NCI-H2081 treated with DMSO at 0.1 percent for 48 hours (cell line): ENCODE results near the gene STRADA.

Experiments
- DNase-seq: peaks from one replicate; lab custom pipeline; 2025; lab: John Stamatoyannopoulos, UW

STRADA gene

DNA sequence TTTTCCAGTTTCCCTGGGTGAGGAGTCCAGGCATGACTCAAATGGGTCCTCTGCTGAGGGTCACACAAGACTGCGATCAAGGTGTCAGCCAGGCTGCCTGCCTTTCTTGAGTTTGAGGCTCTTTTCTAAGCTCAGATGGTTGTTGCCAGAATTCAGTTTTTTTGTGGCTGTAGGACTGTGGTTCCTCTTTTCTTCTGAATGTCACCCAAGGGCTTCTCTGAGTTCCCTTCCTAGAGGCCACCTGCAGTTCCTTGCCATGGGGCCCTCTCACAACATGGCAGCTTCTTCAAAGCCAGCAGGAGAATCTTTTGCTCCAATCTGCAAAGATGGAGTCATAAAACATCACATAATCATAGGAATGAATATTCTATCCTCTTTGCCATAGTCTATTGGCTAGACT, 59.2 kb downstream of the STRADA start:
- no peak for DNase-seq

DNA sequence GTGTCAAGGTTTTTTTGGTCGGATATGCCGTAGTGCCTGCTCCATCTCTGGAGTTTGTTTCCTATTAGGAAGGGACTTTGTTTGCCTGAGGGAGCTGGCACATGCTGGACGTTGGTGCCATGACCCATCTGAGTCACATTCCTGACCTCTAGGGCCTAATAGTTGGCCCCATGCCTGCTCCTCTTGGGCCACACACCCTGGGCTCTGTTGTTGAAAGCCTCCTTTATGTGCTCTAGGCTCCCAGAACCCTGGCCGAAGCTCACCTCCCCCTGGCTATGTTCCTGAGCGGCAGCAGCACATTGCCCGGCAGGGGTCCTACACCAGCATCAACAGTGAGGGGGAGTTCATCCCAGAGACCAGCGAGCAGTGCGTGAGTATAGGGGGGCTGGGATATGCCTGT, 60.1 kb downstream of the STRADA start:
- DNase-seq = no peak

DNA sequence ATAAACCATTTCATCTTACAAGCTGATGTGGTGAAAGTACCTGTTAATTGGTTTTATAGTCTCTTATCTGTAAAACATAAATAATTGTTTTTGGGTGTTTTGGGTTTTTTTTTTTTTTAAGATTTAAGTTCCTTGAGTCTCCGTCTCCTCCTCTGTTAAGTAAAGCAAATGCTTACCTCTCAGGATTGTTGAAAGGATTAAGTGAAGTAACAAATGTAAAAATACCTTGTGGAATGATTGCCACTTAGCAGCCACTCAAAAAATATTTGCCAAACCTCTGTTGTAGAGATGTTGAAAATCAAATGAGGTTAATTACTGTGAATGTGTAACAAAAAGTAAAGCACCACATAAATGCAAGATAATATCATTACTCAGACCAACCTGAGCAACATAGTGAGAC, 60.9 kb downstream of the STRADA start:
- no peak for DNase-seq

DNA sequence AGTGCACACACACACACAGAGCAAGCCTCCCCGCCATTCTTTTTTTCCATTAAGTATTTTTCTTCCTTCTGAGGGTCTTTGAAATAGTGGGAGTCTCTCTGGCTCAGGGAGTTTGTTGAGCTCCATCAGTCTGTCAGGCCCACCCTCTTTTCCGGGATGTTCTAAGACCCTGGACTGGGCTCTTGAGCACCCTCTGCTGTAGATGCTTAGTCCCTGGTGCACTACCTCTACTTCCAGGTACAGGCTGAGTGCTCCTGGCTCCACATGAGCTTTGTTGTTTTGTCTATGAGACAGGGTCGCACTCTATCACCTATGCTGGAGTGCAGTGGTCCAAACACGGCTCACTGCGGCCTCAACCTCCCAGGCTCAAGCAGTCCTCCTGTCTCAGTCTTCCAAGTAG, 62.4 kb downstream of the STRADA start:
- no peak for DNase-seq

DNA sequence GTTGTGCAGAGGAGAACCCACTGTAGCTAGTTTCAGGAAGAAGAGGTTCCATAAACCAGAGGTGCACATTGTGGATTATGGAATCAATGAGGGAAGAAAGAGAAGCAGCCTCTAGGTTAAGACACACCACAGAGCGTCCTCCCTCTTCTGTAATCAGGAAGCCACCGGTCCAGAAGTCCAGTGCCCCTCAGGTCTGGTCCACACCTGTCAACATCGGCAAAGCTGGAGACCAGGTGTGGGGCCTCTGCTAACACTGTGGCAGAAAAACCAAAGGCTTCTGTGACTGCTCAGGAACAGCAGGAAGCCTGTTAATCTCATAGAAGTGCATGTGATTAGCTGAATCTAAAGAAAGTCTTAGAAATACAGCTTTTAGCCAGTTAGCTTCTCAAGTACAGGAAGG, 65.0 kb downstream of the STRADA start:
- DNase-seq = no peak

DNA sequence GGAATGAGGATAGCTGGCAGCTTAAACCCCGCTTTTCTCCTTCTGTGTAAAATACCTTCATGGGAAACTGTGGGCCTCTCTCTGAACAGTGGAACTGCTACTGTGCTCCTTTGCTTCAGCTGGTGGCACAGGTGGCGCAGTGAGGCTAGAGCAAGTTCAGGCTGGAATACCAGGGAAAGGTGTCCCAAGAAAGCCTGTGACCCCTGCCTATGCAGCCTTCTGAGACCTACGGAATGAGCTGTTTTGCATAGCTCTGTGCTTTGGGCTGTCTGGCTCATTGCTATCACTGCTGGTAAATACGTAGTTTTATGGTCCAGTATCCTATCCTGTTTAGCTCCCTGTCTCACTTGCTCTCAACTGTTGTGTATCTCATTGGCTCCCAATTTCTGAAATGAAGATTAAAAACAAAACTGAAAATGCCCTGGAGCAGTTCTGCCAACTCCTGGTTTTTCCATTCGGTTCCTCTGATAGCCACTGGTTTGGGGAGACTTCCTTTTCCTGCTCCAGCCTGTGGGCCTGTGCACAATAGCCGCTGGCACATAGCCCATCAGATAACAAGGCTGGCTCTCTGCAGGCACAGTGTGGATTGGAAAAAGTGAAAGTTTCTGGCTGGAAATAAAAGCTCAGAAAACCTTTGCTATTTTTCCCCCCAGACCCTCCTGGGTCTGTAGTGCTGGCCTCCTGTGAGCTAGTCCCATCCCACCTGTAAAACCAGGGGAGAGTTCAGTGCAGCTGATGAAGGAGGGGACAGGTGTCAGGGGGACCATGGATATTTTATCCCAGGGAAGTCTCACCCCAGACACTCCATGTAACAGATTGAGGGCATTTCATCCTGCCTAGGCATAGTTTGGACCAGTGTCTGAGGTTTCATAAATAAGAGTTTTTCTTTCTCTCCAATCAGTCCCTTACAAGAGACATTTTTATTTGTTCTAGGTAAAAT, 65.7 kb downstream of the STRADA start:
- peak; percentile 38 for DNase-seq

DNA sequence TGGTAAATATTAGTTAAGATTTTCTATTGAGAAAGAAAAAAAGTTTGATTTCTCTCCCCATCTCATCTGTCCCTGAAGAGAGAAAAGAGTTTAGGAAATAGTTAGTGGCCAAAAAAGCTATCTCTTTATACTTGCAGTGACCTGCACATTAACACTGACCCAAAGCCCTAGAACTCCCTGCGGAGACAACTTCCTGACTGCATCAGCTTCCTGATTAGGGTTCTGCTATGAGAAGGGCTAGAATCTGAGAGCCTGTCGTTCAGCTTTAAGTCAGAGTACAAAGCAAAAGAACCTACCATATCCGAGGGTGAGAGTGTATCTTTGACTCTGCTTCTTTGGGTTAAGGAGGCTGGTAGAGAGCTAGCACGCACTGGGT, 66.4 kb downstream of the STRADA start:
- DNase-seq = no peak

DNA sequence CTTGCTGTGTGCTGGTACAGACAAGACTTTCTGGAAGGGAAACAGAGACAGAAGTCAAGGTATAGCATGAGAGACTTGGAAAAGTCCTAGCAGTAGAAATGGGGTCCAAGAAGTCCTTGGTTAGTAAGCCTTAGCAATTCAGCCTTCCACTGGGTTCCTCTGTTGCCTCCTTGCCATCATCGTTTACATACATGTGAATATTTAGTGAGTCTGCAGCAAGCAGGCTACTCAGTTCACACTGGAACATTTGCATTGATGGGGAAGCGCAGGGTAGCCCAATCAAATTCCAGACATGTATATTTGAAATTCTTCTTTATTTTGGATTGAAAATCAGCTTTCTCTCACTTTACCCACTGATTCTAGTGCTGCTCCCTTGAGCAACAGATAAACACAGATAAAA, 68.7 kb downstream of the STRADA start:
- no peak for DNase-seq

DNA sequence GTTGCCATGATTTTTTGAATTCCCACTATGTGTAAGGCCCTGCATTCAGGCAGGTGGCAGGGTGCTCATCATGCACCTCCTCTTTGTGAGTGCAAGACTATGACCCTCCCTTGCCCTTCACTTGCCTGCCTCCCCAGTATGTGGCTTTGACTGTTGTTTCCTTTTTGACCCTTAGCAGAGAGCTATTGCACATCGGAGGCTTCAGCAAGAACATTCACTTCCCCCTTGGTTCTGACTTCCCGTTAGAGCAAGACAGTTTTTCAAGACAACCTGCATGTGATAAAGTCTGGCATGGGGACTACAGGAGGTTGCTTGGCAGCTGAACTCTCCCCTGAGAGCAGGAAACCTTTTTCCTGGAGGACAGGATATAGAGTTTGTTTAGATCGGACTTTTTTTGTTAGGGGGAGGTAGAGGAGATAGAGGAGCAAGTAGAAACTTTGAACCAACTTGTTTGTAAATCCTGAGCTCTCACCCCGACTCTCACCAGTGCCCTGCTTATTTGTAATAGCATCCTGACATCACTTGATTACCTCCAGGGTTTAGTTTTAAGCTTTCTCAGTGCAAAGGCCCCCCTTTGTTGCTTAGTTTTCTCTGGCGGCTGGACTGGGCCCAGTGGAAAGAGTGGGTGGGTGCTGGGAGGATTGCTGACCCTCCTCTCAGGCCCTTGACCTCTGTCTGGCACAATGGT, 75.9 kb downstream of the STRADA start:
- DNase-seq = no peak

DNA sequence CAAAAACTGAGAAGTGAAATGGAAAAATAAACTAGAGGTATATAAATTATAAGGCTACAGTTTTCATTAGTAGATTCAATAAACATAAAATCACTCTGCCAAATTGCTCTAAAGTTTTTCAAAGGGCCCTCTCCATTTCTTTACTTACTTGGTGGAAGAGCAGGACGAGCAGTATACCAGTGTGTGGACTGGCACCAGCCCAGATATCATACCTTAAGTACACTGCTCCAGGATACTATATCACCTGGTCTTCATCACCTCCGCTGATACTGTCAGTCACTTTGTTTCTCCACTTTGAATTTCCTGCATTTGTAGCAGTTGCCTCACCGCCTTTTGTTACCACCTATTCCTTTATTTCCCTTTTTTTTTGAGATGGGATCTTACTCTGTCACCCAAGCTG, 81.7 kb downstream of the STRADA start:
- no peak for DNase-seq

DNA sequence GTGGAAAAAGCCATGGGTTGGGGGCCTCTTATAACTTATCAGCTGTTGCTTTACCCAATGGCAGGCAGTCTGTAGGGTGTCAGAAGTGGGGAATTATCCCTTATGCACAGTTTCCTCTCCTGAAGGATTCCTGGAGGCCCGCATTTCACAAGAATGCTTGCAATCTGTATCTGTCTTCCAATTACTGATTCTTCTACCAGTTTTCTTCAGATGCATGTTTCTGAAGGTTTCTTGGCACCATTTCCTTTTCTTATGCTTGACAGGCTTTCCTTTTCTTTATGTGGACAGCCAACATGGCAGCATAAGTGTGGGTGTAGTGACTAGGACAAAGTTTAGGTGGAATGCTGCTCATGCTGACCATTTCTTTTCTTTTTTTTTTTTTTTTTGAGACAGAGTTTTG, 83.2 kb downstream of the STRADA start:
- no peak for DNase-seq

DNA sequence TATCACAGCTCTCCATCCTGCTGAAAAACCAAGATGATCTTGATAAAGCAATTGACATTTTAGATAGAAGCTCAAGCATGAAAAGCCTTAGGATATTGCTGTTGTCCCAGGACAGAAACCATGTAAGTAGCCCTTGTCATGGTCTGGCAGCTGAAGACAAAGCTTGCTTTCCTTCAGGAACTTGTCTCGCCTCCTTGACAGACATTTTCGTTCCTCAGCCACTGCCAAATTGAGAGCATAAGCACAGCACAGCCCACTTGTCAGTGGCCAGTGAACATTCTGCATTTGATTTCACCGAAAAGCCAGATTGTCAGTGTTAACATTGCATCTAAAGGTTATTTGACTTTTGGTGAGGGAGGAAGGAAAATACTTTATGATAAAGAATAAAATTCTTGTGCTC, 83.8 kb downstream of the STRADA start:
- no peak for DNase-seq

DNA sequence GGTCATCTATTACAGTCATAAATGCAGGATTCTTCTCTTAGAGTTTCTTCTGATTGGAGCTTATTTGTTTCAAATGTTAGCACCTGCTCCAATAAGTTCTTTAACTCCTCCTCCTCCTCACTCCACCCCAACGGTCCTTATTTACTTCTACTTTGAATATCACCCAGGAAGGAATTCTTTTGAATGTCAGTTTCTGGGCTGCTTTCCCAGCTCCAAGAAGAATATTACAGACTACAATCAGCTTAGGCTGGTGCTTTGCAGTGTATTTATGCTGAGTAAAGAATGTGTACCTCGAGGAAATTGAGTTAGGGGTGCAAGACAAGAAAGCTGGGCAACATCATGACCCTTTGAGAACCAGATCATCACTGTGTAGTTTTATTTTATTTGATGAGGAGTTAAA, 88.5 kb downstream of the STRADA start:
- no peak for DNase-seq
